Epithelial cell of esophagus (primary cell): Measurements from ENCODE around the gene SLC2A10.
"Not testable (repeated sequence)": the region's sequence is repeated elsewhere in the genome, so short reads cannot be mapped to it uniquely, and the experiment has no call there.

ENCODE experiments used
- DNase-seq: peaks from one replicate; pipeline ENCODE4 v3.0.0; 2010; ENCODE audit warnings: low read depth
- H3K4me3 ChIP-seq: 2 replicates; pipeline ENCODE4 v1.5.1; 2011; ENCODE audit warnings: mild to moderate bottlenecking, low read length, control low read depth
- TF ChIP-seq, protein P1 (sequence below): IDR thresholded peaks from 2 replicates; pipeline ENCODE4 v1.5.1; 2011; ENCODE audit warnings: low read depth, mild to moderate bottlenecking, low read length, control low read depth, inconsistent platforms; ENCODE audit not compliant: insufficient read depth; ENCODE audit errors: missing control alignments

SLC2A10 gene

DNA sequence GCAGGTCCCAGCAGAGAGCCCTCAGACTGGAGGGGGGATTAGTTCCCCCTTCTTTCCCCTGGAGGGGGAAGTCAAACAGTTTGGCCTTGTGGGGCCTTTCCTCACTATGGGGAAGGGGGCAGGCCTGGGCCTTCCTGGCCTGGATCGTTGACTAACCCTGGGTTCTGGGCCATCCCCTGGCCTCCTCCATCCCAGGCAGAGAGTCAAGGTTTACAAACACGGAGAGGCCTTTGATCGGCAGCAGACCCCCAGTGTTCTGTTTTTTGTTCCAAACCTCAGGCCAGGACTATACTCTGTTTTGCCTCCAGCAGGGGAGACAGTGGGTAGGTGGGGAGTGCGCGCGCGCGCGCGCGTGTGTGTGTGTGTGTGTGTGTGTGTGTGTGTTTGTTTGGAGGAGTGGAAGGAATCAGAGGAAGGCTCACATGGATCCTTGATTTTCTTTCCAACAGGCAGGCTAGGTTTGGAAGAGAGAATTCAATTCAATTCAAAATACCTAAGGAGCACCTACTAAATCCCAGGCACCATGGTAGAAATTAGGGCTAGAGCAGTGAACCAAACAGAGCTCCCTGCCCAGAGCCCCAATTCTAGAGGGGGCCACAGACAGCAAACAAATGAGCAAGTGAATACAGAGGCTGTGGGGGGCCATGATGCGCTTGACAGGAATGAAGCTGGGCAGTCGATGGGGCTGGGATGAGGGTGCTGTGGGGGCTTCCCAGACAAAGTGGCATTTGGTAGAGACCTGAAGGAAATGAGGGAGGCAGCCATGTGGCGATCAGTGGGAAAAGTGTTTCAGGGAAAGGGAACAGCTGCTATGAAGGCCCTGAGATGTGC, 35.0 kb upstream of the SLC2A10 start:
- TF ChIP-seq, protein P1, sequence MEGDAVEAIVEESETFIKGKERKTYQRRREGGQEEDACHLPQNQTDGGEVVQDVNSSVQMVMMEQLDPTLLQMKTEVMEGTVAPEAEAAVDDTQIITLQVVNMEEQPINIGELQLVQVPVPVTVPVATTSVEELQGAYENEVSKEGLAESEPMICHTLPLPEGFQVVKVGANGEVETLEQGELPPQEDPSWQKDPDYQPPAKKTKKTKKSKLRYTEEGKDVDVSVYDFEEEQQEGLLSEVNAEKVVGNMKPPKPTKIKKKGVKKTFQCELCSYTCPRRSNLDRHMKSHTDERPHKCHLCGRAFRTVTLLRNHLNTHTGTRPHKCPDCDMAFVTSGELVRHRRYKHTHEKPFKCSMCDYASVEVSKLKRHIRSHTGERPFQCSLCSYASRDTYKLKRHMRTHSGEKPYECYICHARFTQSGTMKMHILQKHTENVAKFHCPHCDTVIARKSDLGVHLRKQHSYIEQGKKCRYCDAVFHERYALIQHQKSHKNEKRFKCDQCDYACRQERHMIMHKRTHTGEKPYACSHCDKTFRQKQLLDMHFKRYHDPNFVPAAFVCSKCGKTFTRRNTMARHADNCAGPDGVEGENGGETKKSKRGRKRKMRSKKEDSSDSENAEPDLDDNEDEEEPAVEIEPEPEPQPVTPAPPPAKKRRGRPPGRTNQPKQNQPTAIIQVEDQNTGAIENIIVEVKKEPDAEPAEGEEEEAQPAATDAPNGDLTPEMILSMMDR: no peak
- no peak overlapping the region for H3K4me3 ChIP-seq

DNA sequence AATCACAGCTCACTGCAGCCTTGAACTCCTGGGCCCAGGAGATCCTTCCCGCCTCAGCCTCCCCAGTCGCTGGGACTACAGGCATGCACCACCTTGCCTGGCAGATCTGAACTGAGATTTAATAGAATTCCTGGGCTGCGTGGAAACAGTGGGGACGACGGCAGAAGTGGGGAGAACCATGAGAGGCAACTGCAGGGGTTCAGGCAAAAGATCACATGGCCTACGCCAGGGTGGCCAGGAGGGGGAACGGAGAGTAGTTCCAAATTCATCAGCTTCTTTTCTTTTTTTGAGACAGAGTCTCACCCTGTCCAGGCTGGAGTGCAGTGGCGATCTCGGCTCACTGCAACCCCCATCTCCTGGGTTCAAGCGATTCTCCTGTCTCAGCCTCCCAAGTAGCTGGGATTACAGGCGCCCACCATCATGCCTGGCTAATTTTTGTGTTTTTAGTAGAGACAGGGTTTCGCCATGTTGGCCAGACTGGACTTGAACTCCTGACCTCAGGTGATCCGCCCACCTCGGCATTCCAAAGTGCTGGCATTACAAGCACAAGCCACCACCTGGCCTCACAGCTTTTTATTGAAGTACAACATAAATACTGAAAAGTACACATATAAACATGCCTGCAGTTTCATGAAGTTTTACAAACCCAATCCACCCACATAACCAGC, 32.7 kb upstream of the SLC2A10 start:
- H3K4me3 ChIP-seq, DNase-seq: not testable (repeated sequence)

More for the DNA sequence above, 35.0 kb upstream of the SLC2A10 start:
- DNase-seq: no peak

DNA sequence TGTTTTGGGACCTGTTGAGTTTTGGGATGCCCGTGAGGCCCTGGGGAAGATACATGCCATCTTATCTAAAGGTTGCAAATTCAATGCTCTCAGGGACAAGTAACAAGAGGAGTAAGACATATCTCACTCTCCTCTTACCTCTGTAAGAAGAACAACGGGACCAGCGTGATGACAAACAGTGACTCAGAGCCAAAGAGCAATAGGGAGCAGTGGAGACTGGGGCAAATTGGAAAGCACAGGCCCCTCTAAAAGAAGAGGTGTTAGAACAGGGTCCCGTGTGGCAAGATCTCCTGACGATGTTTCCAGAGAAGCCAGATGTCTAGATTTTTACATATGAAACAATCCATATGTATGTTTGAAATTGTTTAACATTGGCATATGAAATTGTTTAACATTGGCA, 31.8 kb upstream of the SLC2A10 start:
- H3K4me3 ChIP-seq: no peak overlapping the region
- DNase-seq: no peak
- TF ChIP-seq, protein P1: no peak

DNA sequence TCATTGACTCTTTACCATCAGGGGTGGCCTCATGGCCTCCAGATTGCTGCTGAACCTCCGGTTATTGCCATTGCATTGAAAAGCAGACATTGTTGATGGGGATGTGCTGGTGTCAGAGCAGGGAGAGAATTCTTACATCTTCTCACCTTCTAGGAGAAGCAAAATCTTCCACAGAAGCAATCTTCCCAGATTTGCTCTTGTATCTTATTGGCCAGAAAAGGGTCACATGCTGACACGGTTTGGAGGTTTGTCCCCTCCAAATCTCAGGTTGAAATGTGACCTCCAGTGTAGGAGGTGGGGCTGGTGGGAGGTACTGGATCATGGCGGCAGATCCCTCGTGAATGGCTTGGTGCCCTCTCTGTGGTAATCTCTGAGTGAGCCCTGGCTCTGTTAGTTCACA, 30.9 kb upstream of the SLC2A10 start:
- DNase-seq: no peak
- H3K4me3 ChIP-seq: no peak overlapping the region
- TF ChIP-seq, protein P1: no peak

DNA sequence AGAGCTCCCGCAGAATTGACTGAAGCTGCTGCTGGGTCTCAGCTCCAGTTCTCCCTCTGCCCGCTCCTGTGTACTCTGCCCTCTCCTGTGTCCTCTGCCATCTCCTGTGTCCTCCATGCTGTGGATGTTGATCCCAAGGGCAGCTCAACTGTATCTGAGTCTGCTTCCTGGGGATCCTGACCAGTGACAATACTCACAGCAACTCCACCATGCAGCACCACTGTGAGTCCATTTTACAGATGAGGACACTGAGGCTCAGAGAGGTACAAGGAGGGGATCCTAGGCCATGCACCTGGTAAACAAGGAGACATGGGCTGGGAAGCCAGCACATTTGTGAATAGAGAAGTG, 28.8 kb upstream of the SLC2A10 start:
- DNase-seq: no peak
- TF ChIP-seq, protein P1: no peak
- no peak overlapping the region for H3K4me3 ChIP-seq

DNA sequence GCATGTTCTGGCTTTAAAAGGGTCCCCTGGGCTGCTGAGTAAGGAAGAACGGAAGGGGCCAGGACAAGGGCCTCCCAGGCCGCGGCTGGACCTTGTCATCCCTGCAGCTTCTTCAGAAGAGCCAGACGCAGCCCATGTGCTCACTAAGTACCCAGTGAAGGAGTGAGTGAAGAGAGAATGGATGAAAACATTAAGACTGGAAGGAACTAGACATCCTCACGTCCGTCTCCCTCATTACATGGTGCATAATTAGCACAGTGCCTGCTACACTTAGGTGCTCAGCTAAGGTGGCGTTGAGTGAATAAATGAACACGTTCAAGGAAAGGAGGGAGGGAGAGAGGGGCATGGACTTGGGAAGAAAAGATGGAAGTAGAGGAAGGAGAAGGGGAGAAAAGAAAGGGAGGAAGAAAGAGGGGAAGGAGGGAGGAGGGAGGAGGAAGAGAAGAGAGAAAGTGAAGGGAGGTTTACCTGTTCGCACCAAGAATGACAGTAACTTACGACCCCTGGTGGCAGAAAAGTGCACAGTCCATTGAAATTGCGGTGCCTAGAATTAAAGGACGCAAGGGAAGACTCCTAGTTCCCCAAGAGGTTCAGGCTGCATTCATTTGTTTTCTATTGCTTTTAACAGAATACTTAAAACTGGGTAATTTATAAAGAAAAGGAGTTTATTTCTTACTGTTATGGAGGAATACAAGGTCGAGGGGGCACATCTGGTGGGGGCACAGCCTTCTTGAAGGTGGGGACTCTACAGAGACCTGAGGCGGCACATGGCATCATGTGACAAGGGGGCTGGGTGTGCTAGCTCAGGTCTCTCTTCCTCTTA, 28.2 kb upstream of the SLC2A10 start:
- peak; percentile 72 for DNase-seq
- H3K4me3 ChIP-seq: no peak overlapping the region
- TF ChIP-seq, protein P1: peak; percentile 85

DNA sequence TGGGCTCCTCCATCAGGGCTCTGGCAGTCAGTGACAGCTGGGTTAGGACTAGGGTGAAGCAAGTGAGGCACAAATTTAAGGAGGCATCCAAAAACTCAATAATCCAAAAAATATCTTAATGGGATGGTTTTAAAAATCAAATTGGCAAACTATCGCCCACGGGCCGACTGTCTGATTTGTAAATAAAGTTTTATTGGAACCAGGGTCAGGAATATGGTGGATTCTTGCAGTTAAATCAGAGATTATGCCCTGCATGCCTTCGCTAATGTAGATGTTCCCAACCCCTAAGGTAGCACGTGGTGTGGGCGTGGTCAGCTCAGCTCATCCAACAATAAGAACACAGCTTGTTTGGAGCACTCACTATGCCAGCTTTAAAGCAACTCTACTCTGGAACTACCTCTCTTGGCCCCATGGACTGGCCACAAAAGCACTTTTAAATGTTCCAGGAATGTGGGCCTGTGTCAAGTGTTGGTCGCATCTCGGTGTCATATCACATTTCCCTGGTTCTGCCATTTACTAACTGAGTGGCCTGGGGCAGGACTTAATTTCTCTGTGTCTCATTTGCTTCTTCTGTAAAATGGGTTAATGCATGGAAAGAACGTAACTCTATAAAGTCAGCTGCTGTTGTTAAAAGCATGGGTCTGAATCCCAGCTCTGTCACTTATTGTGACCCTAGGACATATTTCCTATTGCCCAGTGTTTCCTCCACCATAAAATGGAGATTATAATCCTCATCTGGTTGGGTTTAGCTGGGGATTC, 27.2 kb upstream of the SLC2A10 start:
- TF ChIP-seq, protein P1: no peak
- peak; percentile 21 for DNase-seq
- no peak overlapping the region for H3K4me3 ChIP-seq
